Esophagus (tissue), 2 donors: Measurements from ENCODE around the gene MPZL1. TPM values are rescaled to one million over a fixed set of nuclear protein-coding genes. Genes with fewer than 3 reads are reported as not detected.
"Not testable (repeated sequence)": the region's sequence is repeated elsewhere in the genome, so short reads cannot be mapped to it uniquely, and the experiment has no call there.

Experiments used
- H3K27ac ChIP-seq, 2 donors: one replicate each; pipeline ENCODE4 v1.5.1; 2013; ENCODE audit warnings: low read depth in 2 of 2, mild to moderate bottlenecking in 2 of 2, inconsistent platforms in 1 of 2, low read length in 1 of 2, moderate library complexity in 1 of 2
- H3K27me3 ChIP-seq, 2 donors: one replicate each; pipeline ENCODE4 v1.6.1; 2013; ENCODE audit warnings: low read length in 2 of 2, control low read depth in 1 of 2, mild to moderate bottlenecking in 1 of 2; ENCODE audit not compliant: insufficient read depth in 2 of 2, control insufficient read depth in 1 of 2
- H3K36me3 ChIP-seq, 2 donors: one replicate each; pipeline ENCODE4 v1.6.1; 2013; ENCODE audit warnings: low read length in 1 of 2; ENCODE audit not compliant: control insufficient read depth in 2 of 2, insufficient read depth in 2 of 2
- H3K4me1 ChIP-seq, 2 donors: one replicate each; pipeline ENCODE4 v1.6.1; 2013; ENCODE audit warnings: low read length in 1 of 2; ENCODE audit not compliant: control insufficient read depth in 2 of 2, insufficient read depth in 2 of 2
- H3K4me3 ChIP-seq, 2 donors: one replicate each; pipeline ENCODE4 v1.5.1; 2013; ENCODE audit warnings: low read length in 2 of 2, mild to moderate bottlenecking in 2 of 2, low read depth in 1 of 2, moderate library complexity in 1 of 2
- H3K9me3 ChIP-seq, 2 donors: one replicate each; pipeline ENCODE4 v1.6.1; 2013; ENCODE audit warnings: mild to moderate bottlenecking in 2 of 2, low read depth in 1 of 2, low read length in 1 of 2, moderate library complexity in 1 of 2; ENCODE audit not compliant: control insufficient read depth in 2 of 2, insufficient read depth in 1 of 2
- WGBS, 2 donors: extraction: QIAGEN DNeasy Blood & Tissue Kit; methylation state at CpG; one replicate each; pipeline ENCODE4 v1.1.7; 2013; 5-methylcytosine and 5-hydroxymethylcytosine counted together
- polyA plus RNA-seq, 2 donors: library from polyadenylated mRNA; stranded (reverse); fragments of 200-250 nt; gene quantifications; one replicate each; pipeline ENCODE4 v1.2.3, GENCODE V29; 2013
- donor health status: healthy with polysubstance abuse.
- donor health status: Bipolar disorder and iron deficiency.

Gene MPZL1
- polyA plus RNA-seq, 2 donors, result 16.2 to 22.5 TPM

- WGBS, 2 donors, result 95 to 96% methylated on average over 23 of the region's 23 CpGs
- H3K36me3 ChIP-seq, H3K4me3 ChIP-seq, H3K4me1 ChIP-seq, H3K9me3 ChIP-seq, H3K27me3 ChIP-seq, H3K27ac ChIP-seq: not testable (repeated sequence)
Observed at GRCh38 chr1:167806235-167806634, 84.5 kb downstream of the MPZL1 start.

GRCh38 chr1:167806676-167807075, 84.9 kb downstream of the MPZL1 start:
- H3K9me3 ChIP-seq, H3K27me3 ChIP-seq, H3K4me3 ChIP-seq, H3K4me1 ChIP-seq, H3K27ac ChIP-seq, H3K36me3 ChIP-seq: not testable (repeated sequence)
- WGBS, 2 donors, result 84 to 91% methylated on average over 11 to 12 of the region's 12 CpGs

- H3K27ac ChIP-seq, result no peak overlapping the region
- 73% methylated on average over 3 of the region's 3 CpGs for WGBS, 2 donors
- H3K9me3 ChIP-seq, result no peaks in the 10 kb centered on the region
- H3K36me3 ChIP-seq, result no peaks in the 10 kb centered on the region
- no peak overlapping the region for H3K4me3 ChIP-seq
- H3K27me3 ChIP-seq, result no peaks in the 10 kb centered on the region
- no peaks in the 10 kb centered on the region for H3K4me1 ChIP-seq
Observed at GRCh38 chr1:167808104-167808503, 86.3 kb downstream of the MPZL1 start.

- WGBS, 2 donors, result 65 to 67% methylated on average over 3 of the region's 3 CpGs
Observed at GRCh38 chr1:167808690-167809089, 86.9 kb downstream of the MPZL1 start.

GRCh38 chr1:167812972-167813371, 91.2 kb downstream of the MPZL1 start:
- Histone ChIP-seq H3K4me1 (no peaks in the 10 kb centered on the region), H3K27ac (no peak overlapping the region), H3K36me3 (no peaks in the 10 kb centered on the region), H3K9me3 (no peaks in the 10 kb centered on the region), H3K4me3 (no peak overlapping the region), H3K27me3 (no peaks in the 10 kb centered on the region)

More at GRCh38 chr1:167808690-167809089, 86.9 kb downstream of the MPZL1 start:
- Histone ChIP-seq H3K9me3 (no peaks in the 10 kb centered on the region), H3K4me3 (no peak overlapping the region), H3K4me1 (no peaks in the 10 kb centered on the region), H3K36me3 (no peaks in the 10 kb centered on the region), H3K27ac (no peak overlapping the region), H3K27me3 (no peaks in the 10 kb centered on the region)

GRCh38 chr1:167815650-167816049, 93.9 kb downstream of the MPZL1 start:
- Histone ChIP-seq H3K36me3 (no peaks in the 10 kb centered on the region), H3K27ac (no peak overlapping the region), H3K4me3 (no peak overlapping the region), H3K4me1 (peaks cover 0 to 1% of the 10 kb centered on the region in 2 donors), H3K27me3 (no peaks in the 10 kb centered on the region), H3K9me3 (no peaks in the 10 kb centered on the region)
- WGBS, 2 donors, result 93 to 97% methylated on average over 1 of the region's 1 CpG

- Histone ChIP-seq H3K4me1 (peaks cover 0 to 2% of the 10 kb centered on the region in 2 donors), H3K9me3 (no peaks in the 10 kb centered on the region), H3K4me3 (peak overlapping the region; percentile 32 to 43), H3K27me3 (no peaks in the 10 kb centered on the region), H3K36me3 (no peaks in the 10 kb centered on the region), H3K27ac (peak overlapping the region; percentile 62 to 67)
- WGBS, 2 donors, result 10 to 11% methylated on average over 35 of the region's 35 CpGs
Observed at GRCh38 chr1:167819849-167820683, 98.3 kb downstream of the MPZL1 start.

GRCh38 chr1:167820684-167821355, 99.0 kb downstream of the MPZL1 start:
- H3K4me3 ChIP-seq, result no peak overlapping the region
- H3K27me3 ChIP-seq, result no peaks in the 10 kb centered on the region
- H3K27ac ChIP-seq, result peak overlapping the region; percentile 62 to 67
- no peaks in the 10 kb centered on the region for H3K9me3 ChIP-seq
- peaks cover 0 to 2% of the 10 kb centered on the region in 2 donors for H3K4me1 ChIP-seq
- WGBS, 2 donors, result 62 to 77% methylated on average over 12 of the region's 12 CpGs
- no peaks in the 10 kb centered on the region for H3K36me3 ChIP-seq

GRCh38 chr1:167821356-167821685, 99.5 kb downstream of the MPZL1 start:
- WGBS, 2 donors, result 92 to 93% methylated on average over 6 of the region's 6 CpGs
- no peak overlapping the region for H3K27ac ChIP-seq
- no peak overlapping the region for H3K4me3 ChIP-seq
- no peaks in the 10 kb centered on the region for H3K9me3 ChIP-seq
- H3K27me3 ChIP-seq, result no peaks in the 10 kb centered on the region
- H3K4me1 ChIP-seq, result peaks cover 0 to 2% of the 10 kb centered on the region in 2 donors
- H3K36me3 ChIP-seq, result no peaks in the 10 kb centered on the region
